ENCODE data around the gene INPP5J.

INPP5J gene

DNA sequence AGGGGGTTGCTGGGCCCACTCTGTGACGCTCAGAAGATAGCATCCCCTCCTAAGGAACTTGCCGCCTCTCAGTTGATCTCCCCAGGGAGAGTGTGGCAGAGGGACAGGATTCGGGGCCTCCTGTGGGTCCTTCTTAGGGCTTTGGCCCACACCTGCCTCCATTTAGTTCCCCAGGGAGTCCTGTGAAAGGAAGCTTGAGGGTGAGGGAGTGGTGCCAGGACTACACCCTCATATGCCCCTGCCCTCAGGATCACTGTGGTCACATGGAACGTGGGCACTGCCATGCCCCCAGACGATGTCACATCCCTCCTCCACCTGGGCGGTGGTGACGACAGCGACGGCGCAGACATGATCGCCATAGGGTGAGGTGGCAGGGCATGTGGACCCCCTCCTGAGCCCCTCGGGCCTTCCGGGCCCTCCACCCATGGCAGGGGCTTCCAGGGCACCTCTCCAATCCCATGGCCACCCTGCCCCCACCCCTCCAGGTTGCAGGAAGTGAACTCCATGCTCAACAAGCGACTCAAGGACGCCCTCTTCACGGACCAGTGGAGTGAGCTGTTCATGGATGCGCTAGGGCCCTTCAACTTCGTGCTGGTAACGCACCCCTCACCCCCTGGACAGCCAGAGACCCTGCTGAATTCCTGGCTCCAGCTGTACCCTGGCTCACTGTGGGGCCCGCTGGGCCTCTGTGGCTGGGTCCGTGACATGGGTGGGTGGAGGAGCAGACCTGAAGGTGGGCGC is 3.5 kb downstream of the INPP5J start:
- DNase-seq (ENCODE audit: low read depth in 2 of 2): no peak

DNA sequence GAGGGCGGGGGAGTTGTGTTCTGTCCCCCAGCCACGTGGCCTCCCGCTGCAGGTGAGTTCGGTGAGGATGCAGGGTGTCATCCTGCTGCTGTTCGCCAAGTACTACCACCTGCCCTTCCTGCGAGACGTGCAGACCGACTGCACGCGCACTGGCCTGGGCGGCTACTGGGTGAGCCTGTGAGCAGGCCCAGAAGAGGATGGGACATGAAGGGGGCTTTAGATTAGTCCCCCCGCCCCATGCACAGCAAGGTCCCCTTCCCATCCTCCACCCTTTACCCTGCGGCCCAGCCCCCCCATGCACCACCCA is 4.1 kb downstream of the INPP5J start:
- no peak for DNase-seq (ENCODE audit: low read depth in 2 of 2)

DNA sequence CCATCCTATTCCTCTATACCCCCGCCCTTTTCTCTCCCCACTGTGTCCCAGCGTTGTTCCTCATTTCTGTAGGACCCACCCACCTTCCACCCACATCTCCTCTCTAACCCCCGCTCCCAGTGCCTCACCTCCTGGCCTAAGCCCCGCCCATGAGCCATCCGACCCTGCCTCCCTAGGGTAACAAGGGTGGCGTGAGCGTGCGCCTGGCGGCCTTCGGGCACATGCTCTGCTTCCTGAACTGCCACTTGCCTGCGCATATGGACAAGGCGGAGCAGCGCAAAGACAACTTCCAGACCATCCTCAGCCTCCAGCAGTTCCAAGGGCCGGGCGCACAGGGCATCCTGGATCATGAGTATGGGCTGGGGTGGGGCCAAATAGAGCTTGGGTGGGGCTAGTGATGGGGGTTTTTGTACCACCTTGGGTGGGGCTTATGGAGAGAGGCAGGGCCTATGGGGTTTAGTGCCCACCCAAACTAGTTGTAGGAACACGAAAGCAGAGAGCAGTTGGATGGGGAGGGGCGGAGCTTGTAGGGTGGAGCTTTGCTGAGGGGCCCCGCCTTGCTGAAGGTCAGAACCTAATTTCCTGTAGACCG is 4.5 kb downstream of the INPP5J start:
- DNase-seq (ENCODE audit: low read depth in 2 of 2): no peak

DNA sequence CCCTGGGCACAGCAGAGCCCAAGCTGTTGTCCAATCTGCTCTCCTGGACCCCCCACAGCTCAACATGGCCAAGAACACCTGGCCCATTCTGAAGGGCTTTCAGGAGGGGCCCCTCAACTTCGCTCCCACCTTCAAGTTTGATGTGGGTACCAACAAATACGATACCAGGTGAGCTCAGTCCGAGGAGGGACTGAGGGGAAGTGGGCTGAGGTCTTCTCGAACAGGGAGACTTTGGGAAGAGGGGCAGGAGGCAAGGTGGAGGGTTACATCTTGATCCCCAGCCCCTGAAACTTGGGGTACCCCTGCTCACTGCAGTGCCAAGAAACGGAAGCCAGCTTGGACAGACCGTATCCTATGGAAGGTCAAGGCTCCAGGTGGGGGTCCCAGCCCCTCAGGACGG is 5.4 kb downstream of the INPP5J start:
- no peak for DNase-seq (ENCODE audit: low read depth in 2 of 2)

DNA sequence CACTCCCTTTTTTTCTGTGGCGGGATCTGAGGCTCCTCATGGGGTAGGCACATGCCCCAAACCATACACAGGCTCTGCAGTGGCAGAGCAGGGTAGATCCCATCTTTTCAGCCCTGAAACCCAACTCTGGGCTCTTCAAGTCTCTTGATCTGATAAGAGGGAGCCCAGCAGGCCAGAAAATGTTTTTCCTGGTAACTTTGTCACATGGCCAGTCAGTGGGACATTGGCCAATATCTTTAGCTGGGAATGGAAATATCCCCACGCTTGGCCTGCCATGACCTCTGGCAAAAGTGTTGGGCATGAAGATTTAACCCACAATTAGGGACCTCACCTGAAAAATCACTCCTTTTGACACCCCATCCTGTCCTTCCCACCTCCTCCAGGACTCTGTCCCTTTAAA is 8.1 kb downstream of the INPP5J start:
- no peak for DNase-seq (ENCODE audit: low read depth in 2 of 2)

DNA sequence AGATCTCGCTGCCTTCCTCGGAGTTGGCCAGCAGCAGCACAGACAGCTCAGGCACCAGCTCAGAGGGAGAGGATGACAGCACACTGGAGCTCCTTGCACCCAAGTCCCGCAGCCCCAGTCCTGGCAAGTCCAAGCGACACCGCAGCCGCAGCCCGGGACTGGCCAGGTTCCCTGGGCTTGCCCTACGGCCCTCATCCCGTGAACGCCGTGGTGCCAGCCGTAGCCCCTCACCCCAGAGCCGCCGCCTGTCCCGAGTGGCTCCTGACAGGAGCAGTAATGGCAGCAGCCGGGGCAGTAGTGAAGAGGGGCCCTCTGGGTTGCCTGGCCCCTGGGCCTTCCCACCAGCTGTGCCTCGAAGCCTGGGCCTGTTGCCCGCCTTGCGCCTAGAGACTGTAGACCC is 11.1 kb downstream of the INPP5J start:
- DNase-seq (ENCODE audit: low read depth in 2 of 2): no peak

DNA sequence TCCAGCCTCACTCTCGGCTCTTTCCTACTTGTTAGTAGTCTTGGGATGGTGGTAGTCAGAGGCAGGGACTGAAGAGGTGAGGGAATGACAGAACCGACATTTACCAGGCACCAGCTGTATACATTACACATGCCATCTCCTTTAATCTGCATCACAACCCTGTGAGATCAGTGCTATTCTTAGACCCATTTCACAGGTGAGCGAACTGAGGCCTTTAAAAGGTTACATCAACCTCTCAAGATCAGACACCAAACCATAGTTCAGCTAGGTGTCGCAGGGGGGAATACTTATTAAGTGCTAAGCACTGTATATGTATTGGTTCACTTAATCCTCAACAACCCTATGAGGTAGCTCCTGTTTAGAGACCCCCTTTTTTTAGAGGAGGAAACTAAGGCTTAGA is 11.9 kb downstream of the INPP5J start:
- DNase-seq (ENCODE audit: low read depth in 2 of 2): no peak

DNA sequence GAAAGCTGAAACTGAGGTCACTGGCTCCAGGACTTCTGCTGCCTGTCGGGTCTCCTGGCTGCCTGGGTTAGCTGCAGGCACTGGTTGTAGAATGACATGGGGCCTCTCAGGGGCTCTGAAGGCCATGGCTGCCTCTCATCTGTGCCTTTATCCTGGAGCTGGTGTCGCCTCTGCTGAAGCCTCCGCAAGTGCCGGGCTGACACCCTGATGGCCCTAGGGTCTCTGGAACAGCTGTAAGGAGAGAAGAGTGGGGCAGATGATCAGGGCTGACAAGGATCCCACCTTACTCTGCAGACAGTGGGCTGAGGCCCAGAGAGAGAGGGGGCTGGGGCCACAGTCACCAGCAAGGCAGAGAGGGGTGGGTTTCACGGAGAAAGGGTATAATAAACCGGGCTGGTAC is 12.9 kb downstream of the INPP5J start:
- no peak for DNase-seq (ENCODE audit: low read depth in 2 of 2)

DNA sequence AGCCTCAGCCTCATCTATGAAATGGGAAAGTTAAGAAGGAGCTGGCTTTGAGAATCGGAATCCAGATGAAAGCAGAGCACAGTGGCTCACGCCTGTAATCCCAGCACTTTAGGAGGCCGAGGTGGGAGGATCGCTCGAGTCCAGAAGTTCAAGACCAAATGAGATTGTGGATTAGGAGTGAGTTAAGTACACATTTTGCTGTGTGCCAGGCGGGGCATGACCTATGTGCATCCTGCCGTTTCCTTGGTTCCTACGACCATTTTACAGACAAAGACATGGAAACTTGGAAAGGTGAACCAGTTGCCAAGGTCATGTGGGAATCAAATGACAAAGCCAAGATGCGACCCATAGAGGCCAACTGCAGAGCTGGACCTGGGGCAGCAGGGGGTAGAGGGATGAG is 13.4 kb downstream of the INPP5J start:
- DNase-seq (ENCODE audit: low read depth in 2 of 2): no peak

DNA sequence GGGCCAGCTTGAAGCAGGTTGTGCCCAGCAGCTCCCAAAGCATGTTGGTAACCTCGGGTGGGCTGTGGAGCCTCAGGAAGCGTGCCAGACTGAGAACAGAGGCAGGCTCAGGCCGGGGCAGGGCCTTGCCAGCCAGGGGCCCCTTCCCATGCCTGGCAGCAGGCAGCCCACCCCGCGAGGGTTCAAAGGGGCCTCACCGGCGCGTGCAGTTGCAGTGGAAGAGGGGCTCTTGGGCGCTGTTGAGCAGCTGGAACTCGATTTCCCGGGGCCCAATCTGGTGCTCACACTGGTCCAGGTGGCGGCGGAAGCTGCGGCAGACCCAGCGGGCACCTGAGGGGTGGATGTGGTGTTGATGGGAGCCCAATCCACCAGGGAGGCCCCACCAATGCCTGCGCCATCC is 13.9 kb downstream of the INPP5J start:
- DNase-seq (ENCODE audit: low read depth in 2 of 2): no peak

DNA sequence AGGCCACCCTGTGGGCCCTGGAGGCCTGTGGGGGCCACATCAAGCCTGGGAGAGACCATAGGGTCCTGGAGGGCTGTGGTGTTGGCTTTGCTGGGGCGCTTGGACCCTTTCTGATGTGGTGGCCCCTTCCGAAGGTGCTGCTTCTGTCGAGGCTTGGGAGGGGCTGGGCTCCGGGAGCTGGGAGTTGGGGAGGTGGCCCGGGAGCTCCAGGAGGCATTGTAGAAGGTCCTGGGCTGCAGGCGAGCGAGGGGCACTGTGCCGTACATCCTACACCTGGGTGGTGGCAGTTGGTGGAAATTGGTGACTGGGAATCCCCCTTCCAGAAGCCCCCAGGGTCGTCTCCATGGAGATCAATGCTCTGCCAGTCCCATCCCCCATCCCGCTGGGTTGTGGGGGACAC is 15.0 kb downstream of the INPP5J start:
- no peak for DNase-seq (ENCODE audit: low read depth in 2 of 2)

DNA sequence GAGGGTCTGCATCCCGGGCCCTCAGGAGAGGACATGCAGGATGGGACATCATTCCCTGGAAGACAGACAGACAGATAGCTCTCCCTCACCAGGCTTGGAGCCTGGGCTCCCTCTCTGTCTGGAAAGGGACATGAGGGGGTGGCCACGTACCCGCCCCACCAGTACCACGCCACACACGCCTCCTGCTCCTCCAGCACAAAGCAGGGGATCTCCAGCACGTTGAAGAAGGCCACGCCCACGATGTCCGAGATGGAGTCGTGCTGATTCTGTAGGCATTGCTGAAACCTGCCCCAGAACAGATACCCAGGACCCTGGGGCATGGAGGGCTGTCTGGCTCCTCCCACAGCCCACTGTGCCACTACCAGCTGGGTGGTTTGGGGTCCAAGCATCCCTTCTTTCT is 15.4 kb downstream of the INPP5J start:
- DNase-seq (ENCODE audit: low read depth in 2 of 2): no peak

DNA sequence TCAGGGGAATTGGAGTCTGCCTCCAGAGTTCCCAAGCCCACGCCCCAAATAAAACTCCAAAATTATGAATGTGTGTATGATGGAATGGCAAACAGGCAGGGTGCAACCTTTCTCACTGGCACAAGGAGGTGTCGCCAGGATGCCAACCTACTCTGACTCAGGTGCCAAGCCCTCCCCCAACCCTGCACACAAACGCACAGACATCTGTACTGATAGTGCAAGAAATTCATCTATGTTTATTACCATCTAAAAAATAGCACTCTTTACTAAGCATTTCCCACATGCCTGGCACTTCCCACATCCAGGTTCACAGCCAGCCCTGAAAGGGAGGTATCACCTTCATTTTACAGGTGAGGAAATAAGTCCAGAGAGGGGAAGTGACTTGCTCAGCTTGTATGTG is 16.3 kb downstream of the INPP5J start:
- no peak for DNase-seq (ENCODE audit: low read depth in 2 of 2)

DNA sequence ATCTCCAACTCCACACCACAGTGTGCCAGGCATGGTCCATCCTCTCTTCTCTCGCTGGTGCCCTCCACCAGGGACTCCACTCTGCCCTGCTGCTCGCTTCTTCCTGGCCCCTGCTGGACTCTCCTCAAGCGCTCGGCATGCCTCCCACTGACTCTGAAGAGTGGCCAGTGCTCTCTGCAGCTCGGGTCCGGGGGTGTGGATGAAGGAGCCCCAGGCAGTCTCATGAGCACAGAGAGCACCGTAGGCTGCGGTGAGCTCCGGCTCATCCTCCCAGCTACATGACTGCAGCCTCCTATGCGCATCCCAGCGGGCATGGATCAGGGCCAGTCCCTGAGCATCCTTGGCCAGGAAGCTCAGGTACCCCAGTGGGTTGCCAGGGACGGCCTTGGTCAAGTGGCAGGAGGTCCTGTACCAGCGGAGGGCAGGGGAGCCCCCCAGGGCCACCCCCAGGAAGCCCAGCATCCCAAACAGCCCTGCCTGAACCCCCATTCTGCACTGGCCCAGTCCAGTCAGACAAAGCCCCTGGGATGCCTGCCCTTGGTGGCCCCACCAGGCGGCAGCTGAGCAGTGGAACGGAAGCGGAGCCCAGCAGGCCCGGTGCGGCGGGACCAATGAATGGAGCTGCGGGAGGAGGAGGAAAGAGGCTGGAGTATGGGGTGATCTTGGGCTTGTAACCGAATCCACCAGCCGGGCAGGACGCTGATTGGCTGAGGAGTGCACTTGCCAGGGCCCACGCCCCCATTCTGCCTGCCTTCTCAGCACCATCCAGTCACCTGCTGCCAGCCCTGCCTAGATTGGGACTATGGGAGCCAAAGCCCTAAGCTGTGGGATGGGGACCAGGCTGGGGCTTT is 17.3 kb downstream of the INPP5J start, which contains the start of gene PLA2G3:
TSS of gene PLA2G3 (minus strand) at position 643 of the 851 bp plus-strand sequence. CDS start at position 489, 154 bp downstream.
- no peak for DNase-seq (ENCODE audit: low read depth in 2 of 2)

DNA sequence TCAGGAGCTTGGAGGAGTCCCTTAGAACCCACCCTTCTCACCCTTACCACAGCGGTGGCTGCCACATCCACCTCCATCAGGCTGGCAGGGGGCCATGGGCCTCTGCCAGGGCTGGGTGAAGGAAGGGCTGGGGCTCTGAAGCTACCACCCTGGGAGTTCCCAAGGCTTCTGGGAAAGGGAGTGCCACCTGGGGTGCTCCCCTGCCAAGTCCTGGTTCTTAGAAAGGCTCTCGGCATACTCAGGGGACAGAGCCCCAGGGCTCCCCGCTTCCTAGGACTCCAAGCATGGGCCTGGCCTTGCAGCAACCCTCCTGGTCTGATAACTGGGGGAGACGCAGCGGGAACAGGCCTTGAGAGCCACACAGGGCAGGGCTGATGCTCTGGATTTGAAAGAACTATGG is 18.0 kb downstream of the INPP5J start:
- DNase-seq (ENCODE audit: low read depth in 2 of 2): no peak

DNA sequence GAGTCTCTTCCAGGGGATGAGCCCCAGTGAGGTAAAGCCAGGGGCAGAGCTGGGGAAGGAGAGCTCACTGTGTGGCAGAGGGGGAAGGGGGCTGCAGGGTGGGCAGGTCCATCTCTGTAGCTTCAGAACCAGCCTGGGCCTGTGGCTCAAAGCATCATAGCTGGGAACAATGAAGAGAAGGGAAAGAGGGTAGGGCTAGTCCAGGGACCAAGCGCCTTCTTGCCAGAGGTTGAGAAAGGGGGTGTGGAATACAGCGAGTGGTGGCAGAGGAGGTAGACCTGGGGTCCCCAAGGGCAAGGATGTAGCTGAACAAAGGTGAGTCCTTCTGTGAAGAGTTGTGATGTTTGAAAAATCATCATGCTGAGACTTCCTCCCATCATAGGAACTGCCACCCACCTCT is 18.8 kb downstream of the INPP5J start:
- no peak for DNase-seq (ENCODE audit: low read depth in 2 of 2)

DNA sequence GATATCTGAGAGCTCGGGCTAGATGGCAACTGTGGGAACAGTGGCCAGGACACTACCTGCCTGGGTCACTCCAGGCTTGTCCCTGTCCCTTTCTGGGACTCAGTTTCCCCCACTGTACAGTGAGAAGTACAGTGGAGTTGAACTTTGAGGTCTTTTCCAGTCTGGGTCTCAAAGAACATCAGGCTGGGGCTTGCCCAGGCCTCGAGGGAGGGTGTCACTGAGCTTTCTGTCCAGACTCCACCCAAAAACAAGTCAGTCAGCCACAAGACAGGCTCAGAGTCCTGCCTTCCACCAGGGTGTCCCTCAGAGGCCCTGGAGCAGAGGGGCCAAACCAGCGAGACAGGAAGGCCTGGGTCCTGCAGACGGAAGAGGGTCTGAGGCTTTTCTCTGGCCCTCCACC is 19.5 kb downstream of the INPP5J start:
- no peak for DNase-seq (ENCODE audit: low read depth in 2 of 2)

DNA sequence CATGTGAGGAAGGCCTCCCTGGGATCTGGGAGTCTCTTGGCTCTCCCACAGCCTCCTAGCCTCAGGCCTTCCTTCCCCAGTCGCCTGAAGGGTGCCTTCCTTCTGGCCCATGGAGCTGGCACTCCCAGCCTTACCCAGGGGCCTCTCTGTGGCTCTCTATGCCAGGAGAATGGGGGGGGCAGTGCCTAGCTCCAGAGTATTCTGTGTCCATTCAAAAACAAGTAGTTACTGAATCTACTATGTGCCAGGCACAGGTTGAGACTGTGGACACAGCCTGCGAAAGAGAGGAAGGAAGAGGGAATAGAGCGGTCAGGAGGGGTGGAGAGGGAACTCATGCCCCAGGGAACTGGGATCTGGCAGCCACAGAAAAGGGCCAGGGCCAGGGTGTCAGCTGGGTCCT is 20.3 kb downstream of the INPP5J start:
- DNase-seq (ENCODE audit: low read depth in 2 of 2): no peak

DNA sequence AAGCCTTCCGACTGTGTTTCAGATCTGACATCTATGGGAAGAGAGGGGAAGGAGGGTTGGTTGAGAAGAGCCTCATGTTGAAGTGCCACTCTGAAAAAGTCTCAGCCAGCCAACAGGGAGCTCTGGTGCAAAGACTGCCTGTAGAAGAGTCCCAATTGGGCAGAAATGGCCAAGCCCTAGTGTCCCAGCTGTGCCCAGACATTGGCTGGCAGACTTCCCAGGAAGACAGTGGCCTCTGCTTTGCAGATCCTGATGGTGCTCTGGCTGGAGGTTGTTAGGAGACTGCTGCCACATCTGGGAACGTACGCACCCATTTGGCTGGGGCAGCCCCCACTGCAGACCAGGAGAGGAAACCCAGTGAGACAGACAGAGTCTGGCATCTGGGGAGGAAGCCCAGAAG is 20.8 kb downstream of the INPP5J start:
- DNase-seq (ENCODE audit: low read depth in 2 of 2): no peak

DNA sequence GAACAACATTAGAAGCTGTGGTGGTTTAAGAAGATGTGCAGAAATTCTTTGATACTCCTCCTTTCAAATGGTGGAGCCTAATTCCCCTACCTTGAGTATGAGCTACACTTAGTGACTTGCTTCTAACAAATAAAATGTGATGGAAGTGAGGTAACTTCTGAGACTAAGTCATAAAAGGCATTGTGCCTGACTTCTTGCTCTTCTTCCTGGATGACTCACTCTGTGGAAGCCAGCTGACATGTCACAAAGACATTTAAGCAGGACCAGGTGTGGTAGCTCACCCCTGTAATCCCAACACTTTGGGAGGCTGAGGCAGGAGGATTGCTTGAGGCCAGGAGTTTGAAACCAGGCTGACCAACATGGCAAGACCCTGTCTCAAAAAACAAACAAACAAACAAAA is 21.5 kb downstream of the INPP5J start:
- DNase-seq (ENCODE audit: low read depth in 2 of 2): no peak

DNA sequence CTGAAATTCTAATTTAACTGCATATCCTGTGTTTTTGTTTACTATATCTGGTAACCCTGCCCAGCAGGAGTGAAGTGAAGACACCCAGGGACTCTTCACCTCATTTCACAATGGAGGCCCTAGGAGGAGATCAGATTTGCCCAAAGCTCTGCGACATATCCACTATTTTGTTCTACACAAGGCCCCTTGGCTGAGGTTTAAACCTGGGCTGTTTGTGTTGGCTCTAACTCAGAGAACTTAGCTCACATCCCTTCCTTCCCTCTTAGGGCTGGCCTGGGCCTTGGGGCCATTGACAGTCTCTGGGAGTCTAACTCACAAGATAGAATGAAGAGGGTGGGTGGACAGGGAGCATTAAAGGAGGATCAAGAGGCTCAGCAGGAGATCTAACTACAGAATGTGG is 25.7 kb downstream of the INPP5J start:
- no peak for DNase-seq (ENCODE audit: low read depth in 2 of 2)

DNA sequence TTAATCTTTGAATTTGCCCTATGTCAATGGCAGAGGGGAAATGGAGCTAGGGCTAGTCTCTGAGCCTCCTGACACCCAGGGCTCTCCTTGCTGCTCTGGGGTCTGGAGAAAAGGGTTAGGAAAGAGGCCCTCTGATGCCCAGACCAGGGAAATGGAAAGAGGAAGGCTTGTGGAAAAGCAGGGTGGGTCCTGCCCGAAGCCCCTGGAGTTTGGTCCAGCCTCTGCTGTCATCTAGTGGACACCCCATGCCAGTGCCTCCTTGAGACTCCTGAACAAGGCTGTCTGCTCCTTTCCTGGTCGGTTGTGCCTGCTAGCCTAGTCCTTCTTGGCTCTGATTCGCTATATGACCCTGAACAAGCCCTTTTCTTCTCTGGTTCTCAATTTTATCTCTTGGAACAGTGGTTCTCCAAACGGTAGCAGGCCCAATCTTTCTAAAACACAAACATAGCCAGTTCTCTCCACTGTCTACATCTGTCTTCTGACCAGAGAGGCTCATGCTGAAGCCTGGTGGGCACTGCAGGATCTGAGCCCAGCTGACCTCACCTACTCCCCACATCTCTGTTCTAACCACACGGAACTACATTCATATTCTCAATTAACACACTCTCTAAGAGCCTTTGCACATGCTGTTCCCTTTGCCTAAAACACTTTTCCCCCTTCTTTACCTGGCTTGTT is 26.3 kb downstream of the INPP5J start:
- peak in 1 of 2 donors; percentile 24 for DNase-seq (ENCODE audit: low read depth in 2 of 2)

DNA sequence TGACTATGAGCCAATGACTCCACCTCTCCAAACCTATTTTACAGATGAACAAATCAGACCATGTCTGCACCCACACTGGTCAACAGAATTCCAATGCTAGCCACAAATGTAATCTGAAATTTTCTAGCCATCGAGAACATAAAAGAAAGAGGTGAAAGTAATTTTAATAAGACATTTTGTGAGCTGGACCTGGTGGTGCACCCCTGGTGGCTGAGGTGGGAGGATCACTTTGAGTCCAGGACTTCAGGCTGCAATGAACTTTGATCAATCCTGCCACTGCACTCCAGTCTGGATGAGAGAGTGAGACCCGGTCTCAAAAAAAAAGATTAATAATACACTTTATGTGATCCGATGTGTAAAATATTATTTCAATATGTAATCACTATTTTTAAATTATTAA is 27.8 kb downstream of the INPP5J start:
- DNase-seq (ENCODE audit: low read depth in 2 of 2): no peak
